Naive thymus-derived CD8-positive, alpha-beta T cell (primary cell): Measurements from ENCODE around the gene CORO1C. TPM values are rescaled to one million over a fixed set of nuclear protein-coding genes. Genes with fewer than 3 reads are reported as not detected.

Experiments used
- ATAC-seq, 2 donors: fragments of 150-1000 bp; cut with Tn5 transposase in 1 of 2; sonication (Bioruptor Pico), chemical (Tn5 transposase) in 1 of 2; 1 replicate in 1 of 2; 2 replicates in 1 of 2; pipeline ENCODE4 v1.10.0; 2021; ENCODE audit warnings: mild to moderate bottlenecking in 2 of 2, moderate library complexity in 2 of 2
- POLR2A ChIA-PET: fragments of 350-600 bp; sonication (Branson Sonifier 250); formaldehyde crosslinking; loops from one replicate; lab custom pipeline; 2021; ENCODE audit warnings: antibody characterized with exemption; lab: Charles Lee
- DNase-seq, 10 donors: peaks; one replicate each; pipeline versions ENCODE4 v3.0.0 to v3.0.0-alpha.2; 2020 to 2022
- H3K27ac Mint-ChIP-seq, 10 donors: one replicate each; pipeline ENCODE4 v1.8.0; 2020 to 2022; ENCODE audit warnings: mild to moderate bottlenecking in 10 of 10, mixed read lengths in 10 of 10, moderate library complexity in 4 of 10, inconsistent platforms in 1 of 10
- H3K27me3 Mint-ChIP-seq, 5 donors: one replicate each; pipeline ENCODE4 v1.8.0; 2021 to 2022; ENCODE audit warnings: mixed read lengths in 5 of 5
- H3K36me3 Mint-ChIP-seq, 3 donors: one replicate each; pipeline ENCODE4 v1.8.0; 2020 to 2022; ENCODE audit warnings: mixed read lengths in 3 of 3, mild to moderate bottlenecking in 2 of 3, inconsistent platforms in 1 of 3
- H3K4me1 Mint-ChIP-seq, 4 donors: one replicate each; pipeline ENCODE4 v1.8.0; 2021 to 2022; ENCODE audit warnings: mixed read lengths in 4 of 4
- H3K4me3 Mint-ChIP-seq, 10 donors: one replicate each; pipeline ENCODE4 v1.8.0; 2020 to 2022; ENCODE audit warnings: mild to moderate bottlenecking in 10 of 10, mixed read lengths in 10 of 10, moderate library complexity in 6 of 10, inconsistent platforms in 1 of 10
- H3K9me3 Mint-ChIP-seq, 9 donors: one replicate each; pipeline ENCODE4 v1.8.0; 2020 to 2022; ENCODE audit warnings: mixed read lengths in 9 of 9, mild to moderate bottlenecking in 3 of 9, inconsistent platforms in 1 of 9, moderate library complexity in 1 of 9
- polyA plus RNA-seq, 3 donors: library from polyadenylated mRNA; unstranded; fragments of 300-500 nt; fragmentation: Illumina TruSeq; gene quantifications; one replicate each; pipeline ENCODE4 v1.2.3, GENCODE V29; 2021
- total RNA-seq, 8 experiments: library from RNA in 2 of 8; stranded (reverse) in 2 of 8; gene quantifications; one replicate each; pipeline ENCODE4 v1.2.3 and lab custom pipeline; 2021 to 2026

The CORO1C gene
- total and polyA plus RNA-seq, 5 experiments from 2014 or later = 5.0 to 13.1 (median 6.5) TPM

DNA sequence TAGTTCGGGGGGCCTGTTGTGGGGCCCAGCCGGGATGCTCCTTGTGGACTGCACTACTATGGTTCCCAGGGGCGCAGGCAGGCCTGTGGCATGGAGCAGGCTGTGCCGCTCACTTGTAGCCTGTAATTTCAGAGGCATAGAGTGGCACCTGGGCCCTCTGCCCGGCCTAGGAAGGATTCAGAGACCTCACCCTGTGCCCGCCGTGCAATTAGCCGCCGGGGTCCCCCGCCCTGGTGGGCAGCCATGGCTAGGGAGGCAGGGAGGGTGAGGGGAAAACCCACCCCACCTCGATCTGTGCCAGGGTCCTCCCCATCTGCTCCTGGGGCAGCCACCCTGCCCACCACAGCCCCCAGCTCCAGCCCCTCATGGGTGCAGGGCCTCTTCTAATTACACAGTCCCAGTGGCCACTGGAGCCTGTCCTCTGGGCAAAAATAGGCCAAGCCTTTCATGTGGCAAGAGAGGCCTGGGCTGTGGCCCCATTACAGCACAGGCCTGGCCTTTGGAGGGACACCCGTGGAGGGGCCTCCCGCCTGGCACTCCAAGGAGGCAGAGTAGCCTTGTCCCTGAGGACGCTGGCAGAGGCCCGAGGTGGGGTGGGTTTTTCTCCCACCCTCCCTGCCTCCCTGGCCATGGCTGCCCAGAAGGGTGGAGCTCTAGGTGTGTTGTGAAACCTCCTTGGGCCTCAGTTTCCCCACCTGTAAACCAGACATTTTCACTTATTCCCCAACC, 128.2 kb downstream of the CORO1C start:
- DNase-seq = no peak
- H3K27me3 Mint-ChIP-seq = no peaks in the 10 kb centered on the region
- no peaks in the 10 kb centered on the region for H3K36me3 Mint-ChIP-seq
- POLR2A ChIA-PET = no interaction called here
- no peaks in the 10 kb centered on the region for H3K9me3 Mint-ChIP-seq
- no peak overlapping the region for H3K4me3 Mint-ChIP-seq
- ATAC-seq = no peak
- H3K27ac Mint-ChIP-seq = peak overlapping the region in 2 of 10 donors; percentile 29 to 62
- H3K4me1 Mint-ChIP-seq = peaks cover 0 to 2% (median 0%) of the 10 kb centered on the region in 4 donors

DNA sequence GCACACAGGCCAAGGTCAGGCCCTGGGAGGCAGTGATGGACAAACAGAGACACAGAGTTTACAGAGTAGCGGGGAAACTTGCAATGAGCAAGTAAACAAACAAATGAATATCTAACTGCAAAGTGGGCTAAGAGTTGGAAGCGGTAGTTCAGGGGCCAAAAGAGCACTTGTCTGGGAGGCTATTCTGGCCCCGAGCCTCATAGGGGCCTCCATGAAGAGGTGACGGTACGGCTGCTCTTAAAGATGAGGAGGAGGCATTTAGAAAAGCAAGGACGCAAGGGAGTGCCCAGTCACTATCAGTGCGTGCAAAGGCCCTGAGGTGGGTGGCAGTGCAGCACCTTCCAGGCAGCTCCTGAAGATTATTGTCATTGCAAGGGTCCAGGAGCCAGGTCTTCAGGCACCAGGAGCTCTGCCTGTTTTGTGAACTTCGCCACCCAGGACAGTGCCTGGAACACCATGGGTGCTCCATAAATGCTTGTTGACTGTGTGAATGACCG, 129.1 kb downstream of the CORO1C start:
- Mint-ChIP-seq H3K4me1 (peaks cover 0 to 2% (median 0%) of the 10 kb centered on the region in 4 donors), H3K27ac (no peak overlapping the region)
- ATAC-seq = no peak

DNA sequence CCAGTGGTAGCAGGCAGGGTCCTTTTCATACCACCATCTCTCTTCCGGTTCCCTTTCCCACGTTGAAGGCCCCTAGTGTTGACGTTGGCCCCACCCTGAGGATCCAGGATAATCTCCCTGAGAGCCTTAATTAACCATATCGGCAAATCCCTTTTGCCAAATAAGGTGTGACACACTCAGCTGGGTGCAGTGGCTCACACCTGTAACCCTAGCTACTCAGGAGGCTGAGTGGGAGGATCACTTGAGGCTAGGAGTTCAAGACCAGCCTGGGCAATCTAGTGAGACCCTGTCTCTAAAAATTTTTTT, 130.7 kb downstream of the CORO1C start:
- Mint-ChIP-seq H3K27ac (peak overlapping the region in 1 of 10 donors; percentile 60), H3K27me3 (no peaks in the 10 kb centered on the region), H3K36me3 (no peaks in the 10 kb centered on the region), H3K4me1 (peaks cover 0 to 2% (median 0%) of the 10 kb centered on the region in 4 donors), H3K4me3 (no peak overlapping the region), H3K9me3 (no peaks in the 10 kb centered on the region)
- ATAC-seq (no peak), DNase-seq (no peak)
- POLR2A ChIA-PET = interaction anchor here (1.6 kb wide), 1 partner anchor 20 kb away, joined by 3 read pairs; no protein-coding TSS in a partner anchor

More for the DNA sequence above, 129.1 kb downstream of the CORO1C start:
- POLR2A ChIA-PET = no interaction called here
- no peaks in the 10 kb centered on the region for H3K27me3 Mint-ChIP-seq
- H3K4me3 Mint-ChIP-seq = no peak overlapping the region
- DNase-seq = no peak
- H3K9me3 Mint-ChIP-seq = no peaks in the 10 kb centered on the region
- H3K36me3 Mint-ChIP-seq = no peaks in the 10 kb centered on the region

DNA sequence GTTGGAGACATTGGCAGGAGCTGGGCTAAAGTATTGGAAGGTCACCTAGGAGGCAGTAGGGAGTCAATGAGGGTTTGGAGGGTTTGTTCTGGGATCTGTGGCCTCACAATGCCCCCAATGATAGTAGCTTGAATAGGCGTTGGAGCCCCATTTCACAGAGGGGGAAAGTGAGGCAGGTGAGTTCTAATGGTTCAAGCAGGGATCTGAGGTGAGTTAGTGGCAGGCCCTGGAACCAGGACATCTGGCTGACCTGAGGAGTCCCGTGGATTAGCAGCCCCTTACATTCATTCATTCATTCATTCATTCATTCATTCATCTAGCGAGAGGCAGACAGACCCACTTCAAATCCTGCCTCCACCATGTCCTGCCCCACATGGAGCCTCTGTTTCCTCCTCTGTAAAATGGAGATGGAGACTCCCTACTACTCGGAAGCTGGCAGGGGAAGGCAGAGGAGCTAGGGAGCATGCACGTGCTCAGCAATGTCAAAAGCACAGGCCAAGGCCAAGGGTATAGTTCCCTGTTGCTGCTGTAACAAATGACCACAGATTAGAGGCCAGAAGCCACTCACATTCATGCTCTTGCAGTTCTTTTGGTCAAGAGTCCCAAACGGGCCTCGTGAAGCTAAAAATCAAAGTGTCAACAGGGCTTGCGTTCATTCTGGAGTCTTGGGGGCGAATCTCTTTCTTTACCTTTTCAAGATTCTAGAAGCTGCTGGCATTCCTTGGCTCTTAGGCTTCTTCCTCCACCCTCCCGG, 131.2 kb downstream of the CORO1C start:
- H3K4me1 Mint-ChIP-seq = peaks cover 0 to 2% (median 0%) of the 10 kb centered on the region in 4 donors
- POLR2A ChIA-PET = interaction anchor here (1.6 kb wide), 1 partner anchor 21 kb away, joined by 3 read pairs; no protein-coding TSS in a partner anchor
- H3K4me3 Mint-ChIP-seq = no peak overlapping the region
- no peaks in the 10 kb centered on the region for H3K36me3 Mint-ChIP-seq
- no peaks in the 10 kb centered on the region for H3K27me3 Mint-ChIP-seq
- H3K27ac Mint-ChIP-seq = peak overlapping the region in 1 of 10 donors; percentile 14
- no peak for ATAC-seq
- no peaks in the 10 kb centered on the region for H3K9me3 Mint-ChIP-seq
- no peak for DNase-seq

DNA sequence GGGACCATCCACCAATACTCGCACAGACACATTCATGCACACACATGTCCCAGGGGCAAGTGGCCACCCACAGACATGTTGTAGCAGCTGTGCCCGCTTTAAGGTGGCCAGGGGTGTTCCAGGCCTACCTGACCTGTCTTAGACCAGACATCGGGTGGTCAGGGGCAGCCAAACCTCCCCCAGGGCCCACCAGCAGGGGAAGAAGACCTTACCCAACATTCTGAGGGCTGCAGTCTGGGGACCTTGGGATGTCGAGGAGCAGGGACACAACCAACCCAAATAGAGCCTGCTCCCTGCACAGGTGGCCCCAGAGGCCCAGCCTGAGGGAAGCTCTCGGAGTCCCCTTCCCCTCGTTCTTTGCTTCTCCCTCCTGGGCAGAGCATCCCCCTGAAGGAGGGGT, 131.8 kb downstream of the CORO1C start:
- H3K4me1 Mint-ChIP-seq = peaks cover 0 to 2% (median 0%) of the 10 kb centered on the region in 4 donors
- no peak for ATAC-seq
- no peak for DNase-seq
- H3K36me3 Mint-ChIP-seq = no peaks in the 10 kb centered on the region
- no peaks in the 10 kb centered on the region for H3K27me3 Mint-ChIP-seq
- H3K9me3 Mint-ChIP-seq = no peaks in the 10 kb centered on the region
- POLR2A ChIA-PET = interaction anchor here (1.6 kb wide), 1 partner anchor 22 kb away, joined by 3 read pairs; no protein-coding TSS in a partner anchor
- no peak overlapping the region for H3K4me3 Mint-ChIP-seq
- peak overlapping the region in 1 of 10 donors; percentile 14 for H3K27ac Mint-ChIP-seq

DNA sequence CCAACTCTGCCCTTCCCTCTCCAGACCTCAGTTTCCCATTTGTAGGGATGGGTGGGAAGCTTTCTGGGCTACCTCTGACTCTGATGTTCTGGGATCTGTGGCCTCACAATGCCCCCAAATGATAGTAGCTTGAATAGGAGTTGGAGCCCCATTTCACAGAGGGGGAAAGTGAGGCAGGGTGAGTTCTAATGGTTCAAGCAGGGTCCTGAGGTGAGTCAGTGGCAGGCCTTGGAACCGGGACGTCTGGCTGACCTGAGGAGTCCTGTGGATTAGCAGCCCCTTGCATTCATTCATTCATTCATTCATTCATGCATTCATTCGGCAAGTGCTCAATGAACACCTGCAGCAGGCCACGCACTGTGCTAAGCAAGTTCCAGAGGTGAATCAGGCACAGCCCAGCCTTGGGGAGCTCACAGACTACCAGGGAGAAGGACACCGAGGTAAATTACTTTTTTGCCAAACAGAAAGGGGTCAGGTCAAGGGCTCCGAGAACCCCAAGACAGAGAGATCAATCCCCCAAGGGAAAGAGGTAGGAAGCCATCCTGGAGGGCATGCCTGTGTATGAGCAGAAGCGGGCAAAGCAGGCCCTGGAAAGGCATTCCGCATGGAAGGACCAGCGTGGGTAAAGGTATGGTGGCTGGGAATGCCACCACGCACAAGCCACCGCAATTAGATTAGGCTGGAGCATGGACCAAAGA, 132.6 kb downstream of the CORO1C start:
- H3K4me3 Mint-ChIP-seq = no peak overlapping the region
- no peaks in the 10 kb centered on the region for H3K36me3 Mint-ChIP-seq
- POLR2A ChIA-PET = no interaction called here
- DNase-seq (no peak), ATAC-seq (no peak)
- H3K9me3 Mint-ChIP-seq = no peaks in the 10 kb centered on the region
- no peaks in the 10 kb centered on the region for H3K27me3 Mint-ChIP-seq
- peaks cover 0 to 2% (median 0%) of the 10 kb centered on the region in 4 donors for H3K4me1 Mint-ChIP-seq
- peak overlapping the region in 2 of 10 donors; percentile 9 to 41 for H3K27ac Mint-ChIP-seq

DNA sequence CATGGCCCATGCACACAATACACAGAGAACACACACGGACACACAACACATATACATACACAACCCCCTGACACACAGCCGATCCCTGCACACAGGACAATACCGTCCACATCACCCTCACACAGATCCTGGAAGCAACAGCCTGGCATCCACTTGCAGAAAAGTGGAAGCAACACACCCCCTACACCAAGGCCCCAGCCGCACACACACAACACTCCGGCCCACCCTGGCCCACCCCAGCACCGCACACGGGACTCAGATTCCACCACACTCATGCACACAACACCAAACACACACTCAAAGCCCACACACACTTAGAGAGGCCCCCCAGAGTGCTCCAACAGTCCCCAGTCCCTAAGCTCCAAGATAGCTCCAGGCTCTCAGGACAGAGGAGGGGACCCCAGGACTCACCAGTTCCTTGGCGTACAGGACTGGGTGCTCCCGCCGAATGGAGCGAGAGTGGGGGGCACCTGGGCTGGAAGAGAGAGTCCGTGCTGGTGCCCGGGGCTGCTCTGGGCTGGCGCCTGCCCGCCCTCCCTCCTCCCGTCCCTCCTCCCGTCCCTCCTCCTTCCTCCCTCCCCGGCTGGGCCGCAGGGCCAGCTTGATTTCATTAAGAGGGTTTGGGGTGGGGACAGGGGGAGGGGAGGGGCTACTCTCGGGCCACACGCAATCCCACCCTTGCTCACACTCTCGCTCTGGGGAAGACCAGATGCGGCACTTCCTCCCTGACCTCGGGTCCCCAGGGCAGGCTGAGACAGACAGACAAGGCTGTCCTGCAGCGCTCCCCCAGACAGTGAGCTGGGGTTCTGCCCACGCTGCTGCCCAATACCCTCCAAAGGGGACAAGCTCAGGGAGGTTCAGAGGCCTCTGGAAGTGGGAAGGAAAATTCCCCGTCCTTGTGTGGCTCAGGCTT, 133.5 kb downstream of the CORO1C start, which contains the start of gene TMEM119:
Gene TMEM119, minus strand, starts transcription at position 526 of the 913 bp plus-strand sequence. CDS start 5,701 bp downstream, outside the sequence.
- no peaks in the 10 kb centered on the region for H3K36me3 Mint-ChIP-seq
- DNase-seq (no peak), ATAC-seq (no peak)
- peak within 1 kb of the TSS in 4 of 10 donors; percentile 9 to 65 (median 36) for H3K27ac Mint-ChIP-seq
- POLR2A ChIA-PET = no interaction called here
- H3K4me3 Mint-ChIP-seq = no peak within 1 kb of the TSS
- no peaks in the 10 kb centered on the region for H3K27me3 Mint-ChIP-seq
- no peaks in the 10 kb centered on the region for H3K9me3 Mint-ChIP-seq
- H3K4me1 Mint-ChIP-seq = peaks cover 0 to 2% (median 0%) of the 10 kb centered on the region in 4 donors

DNA sequence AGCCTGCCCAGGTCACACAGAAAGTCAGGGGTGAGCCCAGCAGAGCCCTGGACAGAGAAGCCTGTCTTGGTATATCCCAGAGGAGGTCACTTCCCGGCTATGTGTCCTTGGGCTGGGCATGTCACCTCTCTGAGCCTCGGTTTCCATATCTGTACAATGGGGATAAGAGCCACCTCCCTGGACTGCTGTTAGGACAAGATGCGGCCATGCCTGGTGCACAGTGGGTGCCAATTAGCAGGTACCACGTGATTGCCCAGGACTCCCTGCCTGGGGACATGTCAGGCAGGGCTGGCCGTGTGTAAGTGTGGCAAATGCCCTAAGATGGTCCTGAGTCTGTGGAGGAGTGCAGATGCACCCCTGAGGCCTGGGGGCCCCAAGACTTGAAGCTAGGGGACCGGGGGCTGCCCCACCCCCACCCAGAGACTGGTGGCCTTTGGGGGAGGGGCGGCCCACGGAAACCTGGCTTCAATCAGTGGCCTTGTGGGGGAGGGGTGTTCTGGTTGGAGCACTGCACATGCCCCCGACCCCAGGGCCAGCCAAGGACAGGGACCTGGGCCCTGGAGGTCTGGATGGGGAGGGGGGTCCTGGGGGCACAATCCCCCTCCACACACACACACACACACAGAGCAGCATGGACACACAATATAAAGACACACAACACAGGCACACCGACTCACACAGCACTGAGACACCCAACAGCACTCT, 134.3 kb downstream of the CORO1C start:
- Mint-ChIP-seq H3K36me3 (no peaks in the 10 kb centered on the region), H3K9me3 (no peaks in the 10 kb centered on the region), H3K4me1 (peaks cover 0 to 2% (median 0%) of the 10 kb centered on the region in 4 donors), H3K27me3 (no peaks in the 10 kb centered on the region), H3K4me3 (no peak overlapping the region), H3K27ac (no peak overlapping the region)
- ATAC-seq (no peak), DNase-seq (no peak)
- POLR2A ChIA-PET = interaction anchor here (0.7 kb wide), 1 partner anchor 31 kb away, joined by 3 read pairs; no protein-coding TSS in a partner anchor

DNA sequence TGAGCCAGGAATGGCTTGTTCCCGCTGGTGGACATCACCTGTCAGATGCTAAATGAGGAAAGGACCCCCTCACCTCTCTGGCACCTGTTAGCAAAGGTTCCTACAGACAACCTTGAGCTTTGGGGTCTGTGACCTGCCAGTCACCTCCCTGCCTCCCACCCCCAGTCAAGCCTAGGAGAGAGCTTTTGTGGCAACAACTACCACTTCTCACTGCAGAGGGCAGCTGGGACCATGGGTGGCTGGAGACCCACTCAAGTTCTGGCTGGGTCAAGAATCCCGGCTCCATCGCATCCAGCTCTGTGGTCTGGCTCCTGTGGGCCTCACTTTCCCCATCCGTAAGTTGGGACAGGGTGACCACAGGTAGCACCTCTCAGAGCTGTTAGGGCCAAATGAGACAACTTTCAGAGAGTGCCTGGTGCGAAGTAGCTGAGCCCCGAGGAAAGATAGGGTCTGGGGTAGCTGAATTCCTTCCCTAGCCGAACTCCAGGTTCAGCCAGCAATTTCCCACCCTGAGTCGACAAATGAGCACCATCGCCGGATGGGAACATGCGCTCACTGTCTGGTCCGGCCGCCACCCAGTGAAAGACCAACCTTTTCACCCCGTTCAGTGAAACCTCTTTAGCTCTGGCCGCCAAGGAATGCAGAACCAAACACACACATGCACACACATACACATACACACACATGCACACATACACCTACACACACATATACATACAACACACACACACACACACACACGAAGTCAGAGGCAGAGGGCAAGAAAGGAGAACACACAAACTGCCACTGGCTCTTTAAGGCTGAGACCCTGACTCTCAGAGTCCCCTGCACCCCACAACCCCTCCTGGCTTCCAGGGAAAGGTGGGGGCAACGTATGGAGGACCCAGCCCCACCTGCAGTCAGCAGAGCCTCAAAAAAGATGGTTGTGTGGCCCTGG, 135.3 kb downstream of the CORO1C start:
- H3K4me1 Mint-ChIP-seq = peaks cover 0 to 2% (median 0%) of the 10 kb centered on the region in 4 donors
- no peaks in the 10 kb centered on the region for H3K36me3 Mint-ChIP-seq
- ATAC-seq = no peak
- POLR2A ChIA-PET = interaction anchor here (1.3 kb wide), 1 partner anchor 21 kb away, joined by 3 read pairs; no protein-coding TSS in a partner anchor
- no peak overlapping the region for H3K27ac Mint-ChIP-seq
- H3K4me3 Mint-ChIP-seq = no peak overlapping the region
- H3K27me3 Mint-ChIP-seq = no peaks in the 10 kb centered on the region
- H3K9me3 Mint-ChIP-seq = no peaks in the 10 kb centered on the region
- DNase-seq = no peak
